Measurements from ENCODE around the gene CNOT8.
A peak's percentile ranks its signal among the peaks of the same experiment; 100 is the strongest.

Gene CNOT8

DNA sequence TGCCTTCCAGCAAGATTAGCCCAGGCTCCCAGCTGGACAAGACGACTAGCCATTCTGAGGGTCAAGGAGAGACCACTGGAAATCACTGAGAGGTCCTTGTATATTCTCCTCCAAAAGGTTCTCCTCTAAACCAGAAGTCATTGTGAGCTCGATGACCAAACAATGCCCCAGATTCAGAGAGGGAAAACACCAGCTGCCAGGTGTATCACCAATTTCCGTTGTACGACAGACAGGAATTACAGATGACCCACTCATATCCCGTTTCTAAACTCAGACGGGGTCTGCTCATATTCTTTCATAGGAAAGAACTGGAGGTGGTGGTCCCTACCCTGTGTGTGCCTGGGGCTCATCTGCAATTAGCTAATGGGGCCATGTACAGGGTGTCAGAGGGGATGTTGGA lies 22.2 kb upstream of the CNOT8 start:
- peak in 1 of 3 experiments; percentile 15 for DNase-seq

- no peak for DNase-seq
Measured at GRCh38 chr5:154837009-154837901, 21.2 kb upstream of the CNOT8 start.

DNA sequence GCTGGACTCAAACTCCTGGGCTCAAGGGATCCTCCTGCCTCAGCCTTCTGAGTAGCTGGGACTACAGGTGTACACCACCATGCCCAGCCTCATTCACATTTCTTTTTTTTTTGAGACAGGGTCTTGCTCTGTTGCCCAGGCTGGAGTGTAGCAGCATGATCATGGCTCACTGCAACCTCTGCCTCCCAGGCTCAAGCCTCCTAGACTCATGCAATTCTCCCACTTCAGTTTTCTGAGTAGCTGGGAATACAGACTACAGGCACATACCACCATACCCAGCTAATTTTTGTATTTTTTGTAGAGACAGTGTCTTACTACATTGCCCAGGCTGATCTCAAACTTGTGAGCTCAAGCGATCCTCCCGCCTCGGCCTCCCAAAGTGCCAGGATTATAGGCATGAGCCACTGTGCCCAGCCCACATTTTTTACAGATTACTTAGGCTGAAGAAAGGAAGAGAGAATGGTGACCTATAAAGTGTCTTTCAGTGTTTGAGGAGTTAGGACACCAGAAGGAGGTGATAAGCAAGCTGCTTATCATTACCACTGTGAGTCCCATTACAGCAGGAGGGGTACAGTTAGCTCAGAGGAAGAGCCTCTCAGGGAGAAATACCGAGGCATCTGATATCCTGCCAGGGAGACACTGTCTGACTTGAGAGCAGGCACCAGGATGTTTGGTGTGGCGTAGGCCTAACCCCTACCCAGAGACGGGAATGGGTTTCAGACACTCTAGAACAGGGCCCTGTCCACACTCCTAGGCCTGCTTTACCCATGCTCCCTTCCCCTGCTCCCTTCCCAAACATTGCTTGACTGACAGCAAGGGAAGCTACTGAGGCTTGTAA lies 17.8 kb upstream of the CNOT8 start:
- DNase-seq, result no peak

DNA sequence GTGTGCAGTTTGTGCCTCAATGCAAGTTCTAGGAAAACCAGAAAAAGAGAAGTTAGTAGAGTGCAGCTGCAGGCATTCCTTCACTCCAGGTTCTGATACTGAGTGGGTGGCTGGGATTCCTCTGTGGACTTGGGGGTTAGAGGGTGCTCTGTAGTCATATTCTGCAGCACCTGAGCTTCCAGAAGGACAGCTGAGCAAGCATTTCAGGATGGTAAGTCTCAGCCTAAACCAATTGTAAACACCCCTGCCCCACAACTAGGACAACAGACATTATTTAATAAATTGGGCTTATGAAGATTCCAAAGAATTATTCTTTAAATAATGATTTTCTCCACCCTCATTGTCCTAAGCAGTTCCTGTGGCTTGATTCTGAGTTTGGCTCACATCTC lies 17.2 kb upstream of the CNOT8 start:
- DNase-seq, result no peak

GRCh38 chr5:154842689-154843530 lies 15.5 kb upstream of the CNOT8 start:
- DNase-seq, result no peak

DNA sequence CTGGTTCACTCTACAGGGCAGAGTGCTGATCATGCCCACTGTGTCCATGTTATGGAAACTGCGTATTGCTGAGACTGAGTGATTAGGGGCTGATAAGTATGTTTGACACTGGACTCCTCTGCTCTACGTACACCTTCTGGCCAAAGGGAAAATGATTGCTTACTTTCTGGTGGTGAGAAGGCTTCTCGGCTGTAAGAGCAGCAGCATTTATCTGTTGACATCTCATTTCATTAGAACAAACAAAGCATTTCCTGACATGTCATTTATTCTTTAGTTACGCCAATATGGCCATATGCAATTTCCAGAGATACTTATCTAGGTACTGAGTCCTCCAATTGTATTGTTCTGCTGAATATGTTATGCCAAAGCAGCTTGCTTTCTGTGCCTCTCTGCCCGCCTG lies 13.6 kb upstream of the CNOT8 start:
- peak in 1 of 3 experiments; percentile 27 for DNase-seq

- no peak for DNase-seq
Measured at GRCh38 chr5:154849264-154849785, 9.1 kb upstream of the CNOT8 start.

GRCh38 chr5:154849791-154850201 lies 8.6 kb upstream of the CNOT8 start:
- DNase-seq, result no peak

DNA sequence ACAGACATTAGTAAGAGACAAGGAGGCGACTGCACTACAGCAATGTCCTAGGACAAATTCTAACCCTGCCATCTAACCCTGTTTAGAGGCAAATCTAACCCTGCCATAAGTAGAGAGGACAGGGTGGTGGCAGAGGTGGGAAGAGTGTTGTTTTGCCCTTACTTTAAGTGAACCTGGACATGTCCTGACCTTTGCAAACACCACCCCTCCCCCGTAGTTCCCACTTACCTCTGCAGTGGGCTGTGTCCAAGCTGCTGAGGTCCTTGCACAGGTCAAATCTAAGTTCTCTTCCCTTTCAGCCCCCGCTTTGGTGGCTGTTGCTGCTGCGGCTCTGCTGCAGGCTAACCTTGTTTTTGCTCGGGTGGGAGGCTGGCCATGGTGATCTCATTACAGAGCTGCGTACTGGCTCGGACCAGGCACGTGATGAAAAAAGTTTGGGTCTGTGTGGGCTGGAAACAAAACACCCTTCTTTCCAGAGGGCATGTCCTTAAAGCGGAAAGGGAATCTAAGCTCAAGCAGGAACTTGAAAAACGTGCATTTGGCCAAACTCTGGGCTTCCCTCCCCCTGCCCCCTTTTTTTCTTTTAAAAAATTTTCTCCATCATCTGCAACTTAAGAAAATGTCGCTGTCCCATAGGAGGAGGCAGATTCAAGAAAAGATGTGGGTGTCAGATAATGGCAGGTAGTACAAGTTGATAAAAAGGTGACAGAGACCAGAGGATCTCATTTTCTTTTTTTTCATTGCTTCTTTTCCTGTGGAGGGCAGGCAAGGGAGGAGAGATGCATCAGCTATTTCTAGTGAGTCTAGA lies 8.0 kb upstream of the CNOT8 start, which contains the start of gene FAXDC2:
Gene FAXDC2 (minus strand): TSS at position 349 of the 808 bp plus-strand sequence. CDS start 12,425 bp downstream, outside the sequence.
- no peak for DNase-seq

DNA sequence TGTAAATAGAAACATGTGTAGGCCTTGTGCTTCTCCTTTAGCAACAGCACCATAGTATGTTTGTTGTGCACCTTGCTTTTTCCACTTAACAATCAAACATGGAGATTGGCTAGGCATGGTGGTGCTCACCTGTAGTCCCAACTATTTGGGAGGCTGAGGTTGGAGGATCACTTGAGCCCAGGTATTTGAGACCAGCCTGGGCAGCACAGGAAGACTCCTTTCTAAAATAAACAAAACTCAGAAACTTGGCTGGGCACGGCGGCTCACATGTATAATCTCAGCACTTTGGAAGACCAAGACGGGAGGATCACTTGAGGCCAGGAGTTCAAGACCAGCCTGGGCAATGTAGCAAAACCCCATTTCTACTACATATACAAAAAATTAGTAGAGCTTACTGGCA lies 7.1 kb upstream of the CNOT8 start:
- DNase-seq, result no peak

GRCh38 chr5:154857530-154858296 lies 714 bp upstream of the CNOT8 start:
- DNase-seq, result peak; percentile 96 to 98 (median 97)

GRCh38 chr5:154858972-154859871 lies 795 bp downstream of the CNOT8 start:
- peak in 1 of 3 experiments; percentile 44 for DNase-seq

DNA sequence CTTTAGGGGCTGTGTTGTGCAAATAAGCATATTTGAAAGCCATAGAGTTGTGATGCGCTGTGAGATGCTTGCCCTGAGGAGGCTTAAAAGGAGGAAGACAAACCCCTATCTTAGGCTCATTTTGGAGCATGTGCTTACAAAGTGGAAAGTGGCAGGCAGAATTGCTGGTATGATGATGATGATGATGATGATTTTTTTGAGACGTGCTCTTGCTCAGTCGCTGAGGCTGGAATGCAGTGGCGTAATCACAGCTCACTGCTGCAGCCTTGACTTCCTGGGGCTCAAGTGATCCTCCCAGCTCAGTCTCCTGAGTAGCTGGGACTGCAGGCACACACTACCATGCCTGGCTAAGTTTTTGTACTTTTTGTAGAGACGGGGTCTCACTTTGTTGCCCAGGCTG lies 1.7 kb downstream of the CNOT8 start:
- DNase-seq, result no peak

DNA sequence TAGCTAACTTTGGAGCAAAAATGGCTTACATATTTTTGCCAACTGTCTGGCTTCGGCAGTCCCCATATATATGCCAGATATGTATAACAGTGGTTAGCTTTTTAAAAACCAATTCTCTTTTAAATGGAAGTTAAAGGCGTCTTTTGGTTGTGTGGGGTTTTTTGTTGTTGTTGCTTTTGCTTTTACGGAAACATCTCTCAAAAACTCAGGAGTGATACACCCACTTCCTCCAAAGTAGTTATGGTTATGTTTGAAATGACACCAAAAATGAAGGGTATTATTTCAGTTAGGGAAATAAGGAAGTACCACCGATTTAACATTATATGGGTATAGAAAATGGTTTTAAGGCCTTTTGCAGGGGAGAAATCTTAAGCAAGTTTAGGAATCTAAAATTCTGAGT lies 2.3 kb downstream of the CNOT8 start:
- no peak for DNase-seq

DNA sequence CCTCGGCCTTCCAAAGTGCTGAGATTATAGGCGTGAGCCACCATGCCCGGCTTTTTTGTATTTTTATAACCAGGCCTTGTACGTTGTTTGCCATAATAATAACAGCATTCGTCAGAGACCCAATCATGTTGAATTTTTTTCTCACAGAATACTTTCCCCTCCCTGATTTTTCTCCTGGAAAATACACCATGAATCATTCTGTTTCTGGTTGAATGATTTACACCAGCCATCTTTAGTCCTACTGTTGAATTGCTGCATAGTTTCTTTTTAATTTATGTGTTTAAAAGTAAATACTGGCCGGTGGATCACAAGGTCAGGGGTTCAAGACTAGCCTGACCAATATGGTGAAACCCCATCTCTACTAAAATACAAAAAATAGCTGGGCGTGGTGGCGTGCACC lies 3.5 kb downstream of the CNOT8 start:
- no peak for DNase-seq

- DNase-seq, result no peak
Measured at GRCh38 chr5:154862766-154863165, 4.3 kb downstream of the CNOT8 start.

DNA sequence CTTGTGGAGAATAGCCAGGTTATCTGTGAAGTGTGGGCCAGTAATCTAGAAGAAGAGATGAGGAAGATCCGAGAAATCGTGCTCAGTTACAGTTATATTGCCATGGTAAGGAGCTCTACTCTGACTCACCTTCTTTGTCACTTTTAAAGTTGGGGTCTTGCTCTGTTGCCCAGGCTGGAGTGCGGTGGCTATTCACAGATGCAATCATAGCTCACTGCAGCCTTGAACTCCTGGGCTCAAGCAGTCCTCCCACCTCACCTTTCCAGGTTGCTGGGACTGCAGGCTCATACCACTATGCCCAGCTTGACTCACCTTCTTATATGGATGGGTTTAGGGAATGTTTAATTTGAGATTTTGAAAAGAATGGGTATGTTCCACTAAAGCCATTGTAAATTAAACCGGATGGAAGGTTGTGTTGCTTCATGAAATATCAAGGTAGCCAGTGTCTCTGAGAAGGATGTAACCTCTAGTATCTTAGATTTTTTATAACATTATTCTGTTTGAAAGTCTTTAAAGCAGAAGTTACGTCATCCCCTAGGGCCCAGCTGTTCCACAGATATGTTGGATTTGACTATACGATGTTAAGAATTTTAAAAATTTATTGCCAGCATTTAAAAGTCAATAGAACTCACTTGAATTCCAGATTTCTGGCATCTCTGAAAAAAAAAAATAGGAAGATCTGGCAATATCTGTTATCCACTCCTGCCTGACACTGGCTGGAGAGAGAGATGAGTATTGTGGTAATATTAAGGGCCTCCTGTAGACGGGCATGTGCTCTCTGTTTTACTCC lies 5.1 kb downstream of the CNOT8 start:
- DNase-seq, result no peak

DNA sequence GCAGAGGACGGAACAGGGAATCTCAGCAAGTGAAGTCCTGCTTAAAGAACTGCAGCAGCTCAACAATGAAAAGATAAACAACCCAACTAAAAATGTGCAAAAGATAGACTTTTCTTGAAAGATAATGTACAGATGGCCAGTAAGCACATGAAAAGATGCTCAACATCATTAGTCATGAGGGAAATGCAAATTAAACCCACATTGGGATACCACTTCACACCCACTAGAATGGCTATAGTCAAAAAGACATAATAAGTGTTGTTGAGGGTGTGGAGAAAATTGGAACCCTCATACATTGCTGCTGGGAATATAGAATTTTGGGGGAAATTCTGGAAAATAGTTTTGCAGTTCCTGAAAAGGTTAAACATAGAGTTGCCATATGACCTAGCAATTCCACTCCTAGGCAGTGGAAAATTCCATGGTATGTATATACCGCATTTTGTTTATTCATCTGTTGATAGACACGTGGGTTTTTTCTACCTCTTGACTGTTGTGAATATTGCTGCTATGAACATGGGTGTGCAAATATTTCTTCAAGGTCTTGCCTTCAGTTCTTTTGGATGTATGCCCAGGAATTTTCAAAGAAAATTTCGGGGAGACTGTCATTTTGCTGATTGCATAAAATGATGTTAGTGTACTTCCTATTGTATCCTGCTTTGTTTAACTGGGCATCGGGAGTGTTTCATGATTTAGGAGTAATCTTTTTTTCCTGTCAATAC lies 7.2 kb downstream of the CNOT8 start:
- DNase-seq, result no peak

Data from NCI-H1417 (cell line).